Lung (tissue), 12 donors: ENCODE results near the gene TM4SF4. TPM values are rescaled to one million over a fixed set of nuclear protein-coding genes. Genes with fewer than 3 reads are reported as not detected.
A peak's percentile ranks its signal among the peaks of the same experiment; 100 is the strongest.

Experiments used
- ATAC-seq: fragments of 200-7000 bp; cut with Tn5 transposase; one replicate; pipeline ENCODE4 v1.9.1; 2020; ENCODE audit warnings: moderate number of reproducible peaks; ENCODE audit not compliant: insufficient read depth, low FRiP score
- DNase-seq, 3 donors: peaks; one replicate each; pipeline ENCODE4 v3.0.0-alpha.2; 2013 to 2017
- H3K27ac ChIP-seq, 2 donors: one replicate each; pipeline ENCODE4 v1.5.1; 2013; ENCODE audit warnings: mild to moderate bottlenecking in 2 of 2, moderate library complexity in 2 of 2, control low read depth in 1 of 2, inconsistent platforms in 1 of 2, low read depth in 1 of 2, low read length in 1 of 2
- H3K27me3 ChIP-seq, 3 donors: one replicate each; pipeline ENCODE4 v1.5.1; 2013; ENCODE audit warnings: low read length in 2 of 3; ENCODE audit not compliant: control insufficient read depth in 3 of 3, insufficient read depth in 3 of 3
- H3K36me3 ChIP-seq, 4 donors: one replicate each; pipeline ENCODE4 v1.5.1; 2013; ENCODE audit warnings: low read length in 4 of 4, mild to moderate bottlenecking in 1 of 4, moderate library complexity in 1 of 4; ENCODE audit not compliant: control insufficient read depth in 4 of 4, insufficient read depth in 4 of 4
- H3K4me1 ChIP-seq, 5 donors: one replicate each; pipeline ENCODE4 v1.5.1; 2013; ENCODE audit warnings: low read length in 5 of 5, mild to moderate bottlenecking in 2 of 5, moderate library complexity in 1 of 5; ENCODE audit not compliant: control insufficient read depth in 5 of 5, insufficient read depth in 5 of 5
- H3K4me3 ChIP-seq: one replicate; pipeline ENCODE4 v1.5.1; 2013; ENCODE audit warnings: mild to moderate bottlenecking, control low read depth, moderate library complexity
- H3K9ac ChIP-seq, 2 donors: one replicate each; pipeline ENCODE4 v1.5.1; 2013; ENCODE audit warnings: low read length in 2 of 2, control low read depth in 1 of 2; ENCODE audit not compliant: insufficient read depth in 1 of 2
- H3K9me3 ChIP-seq, 4 donors: one replicate each; pipeline ENCODE4 v1.5.1; 2013; ENCODE audit warnings: low read length in 3 of 4, mild to moderate bottlenecking in 1 of 4, moderate library complexity in 1 of 4; ENCODE audit not compliant: control insufficient read depth in 4 of 4, insufficient read depth in 3 of 4
- WGBS, 2 donors: extraction: QIAGEN DNeasy Blood & Tissue Kit; methylation state at CpG; one replicate each; pipeline ENCODE4 v1.1.7; 2013; 5-methylcytosine and 5-hydroxymethylcytosine counted together
- polyA plus RNA-seq, 2 donors: library from polyadenylated mRNA; stranded (reverse); fragments of 200-250 nt; gene quantifications; one replicate each; pipeline ENCODE4 v1.2.1, GENCODE V29; 2013
- total RNA-seq, 2 donors: library from RNA; depleted of rRNA in 1 of 2; stranded (reverse); fragments of >200 nt in 1 of 2; gene quantifications; one replicate each; pipeline ENCODE4 v1.2.1, GENCODE V29; 2014 to 2021
- TF ChIP-seq, protein P1 (sequence below): IDR thresholded peaks from 2 replicates; pipeline ENCODE4 v1.5.1; 2012; ENCODE audit warnings: mild to moderate bottlenecking; ENCODE audit errors: control extremely low read depth, extremely low read depth
- donor health status: control.
- donor health status: control.
- donor health status: Bipolar disorder and iron deficiency.
- donor health status: healthy.
- donor health status: DM: yes; HTN: yes; CAD: no.

The TM4SF4 gene
- total and polyA plus RNA-seq, 4 donors: 0.22 to 4.4 (median 2.0) TPM

DNA sequence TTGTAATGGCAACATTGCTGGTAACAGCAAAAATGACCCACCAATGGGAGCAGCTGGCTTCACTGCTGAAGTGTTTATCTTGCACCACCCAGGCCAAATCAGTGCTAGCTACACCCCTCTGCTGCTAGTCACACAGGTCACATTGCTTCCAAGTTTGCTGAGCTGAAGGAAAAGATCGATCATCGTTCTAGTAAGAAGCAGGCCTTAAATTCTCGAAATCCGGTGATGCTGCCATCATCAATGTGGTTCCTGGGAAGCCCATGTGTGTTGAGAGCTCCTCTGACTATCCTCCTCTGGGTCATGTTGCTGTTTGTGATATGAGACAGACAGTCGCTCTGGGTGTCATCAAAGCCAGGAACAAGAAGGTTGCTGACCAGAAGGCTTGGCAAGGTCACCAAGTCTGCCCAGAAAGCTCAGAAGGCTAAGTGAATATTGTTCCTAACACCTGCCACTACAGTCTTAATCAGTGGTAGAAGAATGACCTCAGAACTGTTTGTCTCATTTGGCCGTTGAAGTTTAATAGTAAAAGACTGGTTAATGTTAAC, 21.2 kb downstream of the TM4SF4 start:
- H3K4me3 ChIP-seq: no peak overlapping the region
- H3K9me3 ChIP-seq: no peaks in the 10 kb centered on the region
- H3K36me3 ChIP-seq: no peaks in the 10 kb centered on the region
- H3K9ac ChIP-seq: no peak overlapping the region
- ATAC-seq (no peak), DNase-seq (no peak)
- no peak overlapping the region for H3K27ac ChIP-seq
- 89 to 94% methylated on average over 6 of the region's 6 CpGs for WGBS, 2 donors
- TF ChIP-seq, protein P1, sequence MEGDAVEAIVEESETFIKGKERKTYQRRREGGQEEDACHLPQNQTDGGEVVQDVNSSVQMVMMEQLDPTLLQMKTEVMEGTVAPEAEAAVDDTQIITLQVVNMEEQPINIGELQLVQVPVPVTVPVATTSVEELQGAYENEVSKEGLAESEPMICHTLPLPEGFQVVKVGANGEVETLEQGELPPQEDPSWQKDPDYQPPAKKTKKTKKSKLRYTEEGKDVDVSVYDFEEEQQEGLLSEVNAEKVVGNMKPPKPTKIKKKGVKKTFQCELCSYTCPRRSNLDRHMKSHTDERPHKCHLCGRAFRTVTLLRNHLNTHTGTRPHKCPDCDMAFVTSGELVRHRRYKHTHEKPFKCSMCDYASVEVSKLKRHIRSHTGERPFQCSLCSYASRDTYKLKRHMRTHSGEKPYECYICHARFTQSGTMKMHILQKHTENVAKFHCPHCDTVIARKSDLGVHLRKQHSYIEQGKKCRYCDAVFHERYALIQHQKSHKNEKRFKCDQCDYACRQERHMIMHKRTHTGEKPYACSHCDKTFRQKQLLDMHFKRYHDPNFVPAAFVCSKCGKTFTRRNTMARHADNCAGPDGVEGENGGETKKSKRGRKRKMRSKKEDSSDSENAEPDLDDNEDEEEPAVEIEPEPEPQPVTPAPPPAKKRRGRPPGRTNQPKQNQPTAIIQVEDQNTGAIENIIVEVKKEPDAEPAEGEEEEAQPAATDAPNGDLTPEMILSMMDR: no peak
- no peaks in the 10 kb centered on the region for H3K27me3 ChIP-seq
- no peaks in the 10 kb centered on the region for H3K4me1 ChIP-seq

DNA sequence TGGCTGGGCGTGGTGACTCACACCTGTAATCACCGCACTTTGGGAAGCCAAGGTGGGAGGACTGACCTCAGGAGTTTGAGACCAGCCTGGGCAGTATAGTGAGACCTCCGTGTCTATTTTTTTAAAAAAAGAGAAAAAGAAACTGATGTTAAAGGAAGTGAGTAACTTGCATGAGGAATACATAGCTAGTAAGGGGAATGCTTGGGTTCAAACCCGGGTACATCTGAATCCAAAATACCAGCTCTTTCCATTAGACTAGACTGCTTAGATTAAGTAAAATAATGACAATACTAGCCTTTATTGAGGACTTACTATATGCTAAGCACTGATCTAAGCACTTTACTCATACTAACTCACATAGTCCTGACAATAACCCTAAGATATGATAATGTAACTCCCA, 22.4 kb downstream of the TM4SF4 start:
- TF ChIP-seq, protein P1: no peak
- Histone ChIP-seq H3K36me3 (no peaks in the 10 kb centered on the region), H3K27ac (no peak overlapping the region), H3K4me3 (no peak overlapping the region), H3K9me3 (no peaks in the 10 kb centered on the region), H3K9ac (no peak overlapping the region), H3K4me1 (no peaks in the 10 kb centered on the region), H3K27me3 (no peaks in the 10 kb centered on the region)
- ATAC-seq (no peak), DNase-seq (no peak)
- WGBS, 2 donors: 90 to 91% methylated on average over 4 of the region's 4 CpGs

DNA sequence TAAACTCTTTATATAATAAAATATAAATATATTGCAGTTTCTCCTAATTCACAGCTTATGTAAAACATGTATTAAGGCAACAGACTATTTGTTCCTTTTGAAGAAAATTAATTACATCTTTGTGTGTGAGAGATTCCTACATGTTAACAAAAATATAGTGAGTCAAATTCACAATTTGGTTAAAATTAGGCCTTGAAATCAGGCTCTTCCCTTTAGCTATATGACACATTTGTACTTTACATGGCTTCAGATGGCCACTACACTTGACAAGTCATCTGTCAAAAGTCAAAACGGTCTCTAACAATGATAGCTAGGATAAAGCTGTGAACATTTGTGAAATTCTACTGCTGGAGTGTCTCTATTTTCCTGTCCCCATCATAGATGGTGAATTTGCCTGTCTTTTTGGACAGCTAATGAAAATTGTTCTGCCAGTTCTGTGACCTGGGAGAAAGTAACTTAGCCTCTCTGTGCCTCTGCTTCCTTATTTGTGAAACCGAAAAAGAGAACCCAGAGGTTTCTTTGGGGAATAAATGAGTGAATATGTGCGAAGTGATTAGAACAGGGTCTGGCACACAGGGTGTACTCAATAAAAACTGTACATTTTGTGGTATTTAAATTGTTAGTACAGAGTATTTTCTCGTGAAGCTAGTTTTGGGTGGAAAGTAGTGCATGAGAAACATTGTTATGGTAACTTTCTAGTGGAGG, 23.6 kb downstream of the TM4SF4 start:
- TF ChIP-seq, protein P1: no peak
- WGBS, 2 donors: 54 to 72% methylated on average over 4 of the region's 4 CpGs

DNA sequence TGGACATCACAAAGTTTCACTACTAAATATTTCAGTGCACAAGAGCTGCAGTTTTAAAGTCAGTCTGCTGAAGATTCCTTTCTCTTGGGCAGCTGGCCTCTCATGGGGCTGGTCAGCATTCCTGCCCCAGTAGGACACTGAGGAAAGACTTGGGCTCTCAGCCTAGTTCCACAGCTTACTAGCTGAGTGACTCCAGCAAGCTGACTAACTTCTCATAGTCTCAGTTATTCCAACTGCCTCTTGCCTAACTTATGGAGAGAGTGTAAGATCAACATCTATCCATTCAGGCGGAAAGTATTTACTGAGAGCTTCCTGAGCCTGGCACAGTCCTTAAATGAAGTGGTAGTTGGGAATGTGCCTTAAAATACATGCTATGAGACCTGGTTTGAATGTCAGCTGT, 27.0 kb downstream of the TM4SF4 start:
- peak; percentile 51 for ATAC-seq
- 81 to 93% methylated on average over 1 of the region's 1 CpG for WGBS, 2 donors
- no peak for DNase-seq
- TF ChIP-seq, protein P1: no peak
- no peaks in the 10 kb centered on the region for H3K36me3 ChIP-seq
- H3K9ac ChIP-seq: no peak overlapping the region
- no peaks in the 10 kb centered on the region for H3K27me3 ChIP-seq
- H3K9me3 ChIP-seq: no peaks in the 10 kb centered on the region
- no peak overlapping the region for H3K27ac ChIP-seq
- H3K4me3 ChIP-seq: no peak overlapping the region
- peaks cover 0 to under 1% (median 0%) of the 10 kb centered on the region in 5 donors for H3K4me1 ChIP-seq

More for the DNA sequence above, 23.6 kb downstream of the TM4SF4 start:
- H3K27me3 ChIP-seq: no peaks in the 10 kb centered on the region
- no peak overlapping the region for H3K9ac ChIP-seq
- no peaks in the 10 kb centered on the region for H3K4me1 ChIP-seq
- no peak for DNase-seq
- no peak overlapping the region for H3K4me3 ChIP-seq
- no peak overlapping the region for H3K27ac ChIP-seq
- H3K36me3 ChIP-seq: no peaks in the 10 kb centered on the region
- H3K9me3 ChIP-seq: no peaks in the 10 kb centered on the region
- no peak for ATAC-seq
